ENCODE results near the gene C11orf71.

Gene C11orf71

DNA sequence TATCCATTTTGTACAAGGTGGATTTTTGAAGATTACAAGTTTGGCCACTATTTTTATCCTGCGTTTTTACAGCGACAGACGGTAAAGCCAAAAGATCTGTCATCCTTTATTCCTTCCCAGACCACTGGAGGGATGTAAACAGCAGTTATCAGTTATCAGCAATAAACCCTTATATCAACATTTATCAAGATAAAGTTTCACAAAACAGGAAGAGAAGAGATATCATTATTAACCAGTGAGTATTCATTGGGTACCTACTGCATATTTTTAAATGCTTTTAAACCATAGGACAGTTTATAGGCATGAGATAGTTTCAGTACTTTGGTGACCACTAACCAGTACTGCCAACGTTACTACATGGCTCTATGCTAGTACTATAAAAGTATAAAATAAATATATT is 33.1 kb upstream of the C11orf71 start:
- TF ChIP-seq PKNOX1 (IDR thresholded peaks at IDR 0.05) (no peak), ARNT (IDR thresholded peaks at IDR 0.05) (no peak), L3MBTL2 (conservative IDR thresholded peaks at IDR 0.05) (no peak)

GRCh38 chr11:114432893-114433292 is 32.6 kb upstream of the C11orf71 start:
- POLR2A ChIA-PET: no interaction called here
- CTCF ChIA-PET: no interaction called here
- no peak for DNase-seq (ENCODE audit: extremely low spot score)
- TF ChIP-seq PKNOX1 (IDR thresholded peaks at IDR 0.05) (no peak), SUZ12 (IDR thresholded peaks at IDR 0.05) (no peak), SP1 (IDR thresholded peaks at IDR 0.05) (no peak), HDGF (IDR thresholded peaks at IDR 0.05; ENCODE audit: borderline replicate concordance) (no peak), ELF4 (IDR thresholded peaks at IDR 0.05) (no peak), CTBP1 (IDR thresholded peaks at IDR 0.05; ENCODE audit: borderline replicate concordance) (no peak), NFRKB (IDR thresholded peaks at IDR 0.05) (no peak), L3MBTL2 (conservative IDR thresholded peaks at IDR 0.05) (no peak), ZNF384 (IDR thresholded peaks at IDR 0.05) (no peak), FOXK2 (IDR thresholded peaks at IDR 0.05) (no peak), FOXM1 (IDR thresholded peaks at IDR 0.05; ENCODE audit: borderline replicate concordance) (no peak), BHLHE40 (IDR thresholded peaks at IDR 0.05; ENCODE audit: borderline replicate concordance) (no peak), TARDBP (IDR thresholded peaks at IDR 0.05) (no peak), ARNT (IDR thresholded peaks at IDR 0.05) (no peak), LEF1 (IDR thresholded peaks at IDR 0.05; ENCODE audit: borderline replicate concordance) (no peak), FOXA1 (IDR thresholded peaks at IDR 0.05) (no peak)

More for the DNA sequence above, 33.1 kb upstream of the C11orf71 start:
- CTCF ChIA-PET: no interaction called here
- no peak for DNase-seq (ENCODE audit: extremely low spot score)
- POLR2A ChIA-PET: no interaction called here

- TF ChIP-seq ZNF384 (IDR thresholded peaks at IDR 0.05) (no peak), FOXK2 (IDR thresholded peaks at IDR 0.05) (no peak), HDGF (IDR thresholded peaks at IDR 0.05; ENCODE audit: borderline replicate concordance) (no peak), ELF4 (IDR thresholded peaks at IDR 0.05) (no peak), TARDBP (IDR thresholded peaks at IDR 0.05) (no peak), ARNT (IDR thresholded peaks at IDR 0.05) (no peak), FOXA1 (IDR thresholded peaks at IDR 0.05) (no peak), SP1 (IDR thresholded peaks at IDR 0.05) (no peak)
- POLR2A ChIA-PET: no interaction called here
- CTCF ChIA-PET: no interaction called here
- no peak for DNase-seq (ENCODE audit: extremely low spot score)
These were observed 30.0 kb upstream of the C11orf71 start for GRCh38 chr11:114430290-114430689.

GRCh38 chr11:114426280-114426679 is 26.0 kb upstream of the C11orf71 start:
- POLR2A ChIA-PET: no interaction called here
- TF ChIP-seq LEF1 (IDR thresholded peaks at IDR 0.05; ENCODE audit: borderline replicate concordance) (no peak), CTBP1 (IDR thresholded peaks at IDR 0.05; ENCODE audit: borderline replicate concordance) (no peak), BHLHE40 (IDR thresholded peaks at IDR 0.05; ENCODE audit: borderline replicate concordance) (no peak)
- CTCF ChIA-PET: no interaction called here
- no peak for DNase-seq (ENCODE audit: extremely low spot score)

- POLR2A ChIA-PET: no interaction called here
- TF ChIP-seq LEF1 (IDR thresholded peaks at IDR 0.05; ENCODE audit: borderline replicate concordance): no peak
- TF ChIP-seq ELF4 (IDR thresholded peaks at IDR 0.05): no peak
- no peak for TF ChIP-seq BHLHE40 (IDR thresholded peaks at IDR 0.05; ENCODE audit: borderline replicate concordance)
- TF ChIP-seq ARNT (IDR thresholded peaks at IDR 0.05): no peak
- no peak for TF ChIP-seq FOXK2 (IDR thresholded peaks at IDR 0.05)
- no peak for TF ChIP-seq HDGF (IDR thresholded peaks at IDR 0.05; ENCODE audit: borderline replicate concordance)
- no peak for DNase-seq (ENCODE audit: extremely low spot score)
- CTCF ChIA-PET: no interaction called here
These were observed 16.2 kb upstream of the C11orf71 start for GRCh38 chr11:114416441-114416961.

DNA sequence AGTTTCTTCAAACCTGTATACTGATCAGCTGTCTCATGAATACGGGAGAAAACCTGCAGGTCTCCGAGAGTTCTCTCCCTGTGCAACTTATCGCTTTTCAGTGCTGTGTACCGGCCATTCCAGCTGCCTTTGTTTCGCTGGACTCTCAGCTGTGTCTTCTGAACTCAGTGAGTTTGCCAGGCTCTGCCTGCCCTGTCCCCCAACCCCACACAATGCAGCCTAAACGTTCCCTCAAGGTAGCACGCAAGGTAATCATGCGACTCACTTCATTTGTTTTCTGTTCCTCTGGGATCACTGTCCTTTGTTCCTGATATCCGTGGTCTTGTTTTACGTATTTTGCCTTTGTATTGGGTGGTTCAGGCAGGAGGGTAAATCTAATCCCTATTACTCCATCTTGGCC is 13.6 kb upstream of the C11orf71 start:
- DNase-seq (ENCODE audit: extremely low spot score): no peak
- TF ChIP-seq NFRKB (IDR thresholded peaks at IDR 0.05) (no peak), BHLHE40 (IDR thresholded peaks at IDR 0.05; ENCODE audit: borderline replicate concordance) (no peak), HDGF (IDR thresholded peaks at IDR 0.05; ENCODE audit: borderline replicate concordance) (no peak), FOXM1 (IDR thresholded peaks at IDR 0.05; ENCODE audit: borderline replicate concordance) (no peak), ELF4 (IDR thresholded peaks at IDR 0.05) (no peak), ARNT (IDR thresholded peaks at IDR 0.05) (no peak), FOXK2 (IDR thresholded peaks at IDR 0.05) (no peak), SP1 (IDR thresholded peaks at IDR 0.05) (no peak), TARDBP (IDR thresholded peaks at IDR 0.05) (no peak), FOXA1 (IDR thresholded peaks at IDR 0.05) (no peak)
- CTCF ChIA-PET: no interaction called here
- POLR2A ChIA-PET: no interaction called here

DNA sequence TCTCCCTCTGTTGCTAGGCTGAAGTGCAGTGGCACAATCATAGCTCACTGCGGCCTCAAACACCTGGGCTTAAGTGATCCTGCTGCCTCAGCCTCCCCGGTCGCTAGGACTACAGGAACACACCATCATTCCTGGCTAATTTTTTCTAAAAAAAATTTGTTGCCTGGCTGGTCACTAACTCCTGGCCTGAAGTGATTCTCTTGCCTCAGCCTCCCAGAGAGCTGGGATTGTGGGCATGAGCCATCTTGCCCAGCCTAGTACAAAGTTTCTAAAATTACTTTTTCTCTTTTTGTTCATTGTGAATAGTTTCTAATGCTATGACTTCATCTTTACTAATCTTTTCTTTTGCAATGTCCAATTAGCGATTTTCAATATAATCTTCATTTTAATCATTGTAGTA is 12.6 kb upstream of the C11orf71 start:
- no peak for DNase-seq (ENCODE audit: extremely low spot score)
- TF ChIP-seq TARDBP (IDR thresholded peaks at IDR 0.05): no peak
- TF ChIP-seq SP1 (IDR thresholded peaks at IDR 0.05): no peak
- no peak for TF ChIP-seq FOXA1 (IDR thresholded peaks at IDR 0.05)
- TF ChIP-seq PKNOX1 (IDR thresholded peaks at IDR 0.05): no peak
- TF ChIP-seq HDGF (IDR thresholded peaks at IDR 0.05; ENCODE audit: borderline replicate concordance): no peak
- TF ChIP-seq FOXM1 (IDR thresholded peaks at IDR 0.05; ENCODE audit: borderline replicate concordance): no peak
- TF ChIP-seq ELF4 (IDR thresholded peaks at IDR 0.05): no peak
- no peak for TF ChIP-seq SUZ12 (IDR thresholded peaks at IDR 0.05)
- no peak for TF ChIP-seq NFRKB (IDR thresholded peaks at IDR 0.05)
- no peak for TF ChIP-seq ARNT (IDR thresholded peaks at IDR 0.05)
- CTCF ChIA-PET: interaction anchor here (0.6 kb wide), 1 partner anchor 479 kb away, joined by 3 read pairs; no protein-coding TSS in a partner anchor
- POLR2A ChIA-PET: interaction anchor here (1.8 kb wide), 1 partner anchor 9 kb away, joined by 4 read pairs; no protein-coding TSS in a partner anchor

Measured in HEK293T (cell line).